DOHH2 (cell line): Measurements from ENCODE around the gene DPP6.

Experiments
- H3F3A ChIP-seq: fragments of 200-600 bp; sonication (generic), shearing (Covaris generic); 2 replicates; pipeline ENCODE4 v1.6.0; 2016; ENCODE audit warnings: antibody characterized with exemption, mild to moderate bottlenecking; ENCODE audit not compliant: control insufficient read depth, insufficient read depth
- H3K27ac ChIP-seq: fragments of 200-600 bp; sonication (generic); 2 replicates; pipeline ENCODE4 v1.5.1; 2014; ENCODE audit warnings: low read depth, mild to moderate bottlenecking, low read length, moderate library complexity
- H3K27me3 ChIP-seq: fragments of 200-600 bp; sonication (generic); 2 replicates; pipeline ENCODE4 v1.6.1; 2014; ENCODE audit warnings: mild to moderate bottlenecking, low read length, mixed read lengths; ENCODE audit not compliant: control insufficient read depth
- H3K36me3 ChIP-seq: fragments of 200-600 bp; sonication (generic); 2 replicates; pipeline ENCODE4 v1.6.1; 2014; ENCODE audit warnings: mild to moderate bottlenecking, low read length, moderate library complexity, mixed read lengths; ENCODE audit not compliant: control insufficient read depth
- H3K4me1 ChIP-seq: fragments of 200-600 bp; sonication (generic); 2 replicates; pipeline ENCODE4 v1.6.1; 2014; ENCODE audit warnings: mild to moderate bottlenecking, low read length, mixed read lengths; ENCODE audit not compliant: control insufficient read depth
- H3K4me2 ChIP-seq: fragments of 200-600 bp; sonication (generic); 2 replicates; pipeline ENCODE4 v1.6.0; 2014; ENCODE audit warnings: mild to moderate bottlenecking, low read length, moderate library complexity
- H3K4me3 ChIP-seq: fragments of 200-600 bp; sonication (generic); 2 replicates; pipeline ENCODE4 v1.5.1; 2014; ENCODE audit warnings: mild to moderate bottlenecking, low read length, mixed read lengths
- H3K79me2 ChIP-seq: fragments of 200-600 bp; sonication (generic); 2 replicates; pipeline ENCODE4 v1.6.1; 2014; ENCODE audit warnings: mild to moderate bottlenecking, low read length, mixed read lengths; ENCODE audit not compliant: control insufficient read depth
- H3K9me2 ChIP-seq: fragments of 200-600 bp; sonication (generic); replicated peaks from 2 replicates; pipeline ENCODE4 v1.6.1; 2014; ENCODE audit warnings: mild to moderate bottlenecking, low read length, mixed read lengths; ENCODE audit not compliant: control insufficient read depth
- H3K9me3 ChIP-seq: fragments of 200-600 bp; sonication (generic); 2 replicates; pipeline ENCODE4 v1.6.1; 2014; ENCODE audit warnings: antibody characterized with exemption, low read length, mixed read lengths; ENCODE audit not compliant: control insufficient read depth, insufficient read depth
- H4K20me1 ChIP-seq: fragments of 200-600 bp; sonication (generic); 2 replicates; pipeline ENCODE4 v1.6.0; 2014; ENCODE audit warnings: low read depth, mild to moderate bottlenecking, antibody characterized with exemption, low read length, moderate library complexity; ENCODE audit not compliant: control insufficient read depth, insufficient read depth
- CTCF ChIP-seq: fragments of 200-600 bp; sonication (generic); IDR thresholded peaks from one replicate; pipeline ENCODE4 v1.5.1; 2014; ENCODE audit warnings: antibody characterized with exemption, mild to moderate bottlenecking, low read depth, low read length; ENCODE audit not compliant: poor library complexity, severe bottlenecking
- EZH2phosphoT487 ChIP-seq: fragments of 200-600 bp; sonication (generic); IDR thresholded peaks from 2 replicates; pipeline ENCODE4 v1.6.1; 2017; ENCODE audit warnings: borderline replicate concordance, mild to moderate bottlenecking, antibody characterized with exemption, low read length, moderate library complexity, mixed read lengths

DPP6 gene

GRCh38 chr7:154427533-154427932, 375.3 kb downstream of the DPP6 start:
- Histone ChIP-seq H3K36me3 (no peaks in the 10 kb centered on the region), H3K79me2 (no peaks in the 10 kb centered on the region), H3K27ac (no peak overlapping the region), H3K4me2 (no peak overlapping the region), H4K20me1 (no peaks in the 10 kb centered on the region), H3K9me2 (no peaks in the 10 kb centered on the region), H3F3A (no peaks in the 10 kb centered on the region), H3K9me3 (no peaks in the 10 kb centered on the region; the same call in 1 of the 2 replicates), H3K4me1 (no peaks in the 10 kb centered on the region), H3K4me3 (no peak overlapping the region), H3K27me3 (no peaks in the 10 kb centered on the region)
- TF ChIP-seq CTCF (no peak), EZH2phosphoT487 (no peak)

GRCh38 chr7:154429666-154430404, 377.6 kb downstream of the DPP6 start:
- H3K27me3 ChIP-seq, result no peaks in the 10 kb centered on the region
- no peaks in the 10 kb centered on the region for H3K9me2 ChIP-seq
- H3K27ac ChIP-seq, result no peak overlapping the region
- H3F3A ChIP-seq, result no peaks in the 10 kb centered on the region
- H3K36me3 ChIP-seq, result no peaks in the 10 kb centered on the region
- H4K20me1 ChIP-seq, result no peaks in the 10 kb centered on the region
- no peak overlapping the region for H3K4me3 ChIP-seq
- H3K4me1 ChIP-seq, result no peaks in the 10 kb centered on the region
- no peak overlapping the region for H3K4me2 ChIP-seq
- H3K9me3 ChIP-seq, result no peaks in the 10 kb centered on the region; the same call in 1 of the 2 replicates
- no peak for TF ChIP-seq CTCF
- TF ChIP-seq EZH2phosphoT487, result no peak
- no peaks in the 10 kb centered on the region for H3K79me2 ChIP-seq

GRCh38 chr7:154430640-154431039, 378.4 kb downstream of the DPP6 start:
- no peak overlapping the region for H3K27ac ChIP-seq

More at GRCh38 chr7:154430640-154431039, 378.4 kb downstream of the DPP6 start:
- no peaks in the 10 kb centered on the region for H3K27me3 ChIP-seq
- no peaks in the 10 kb centered on the region for H3K36me3 ChIP-seq
- no peaks in the 10 kb centered on the region for H3K4me1 ChIP-seq
- no peaks in the 10 kb centered on the region for H4K20me1 ChIP-seq
- no peaks in the 10 kb centered on the region for H3F3A ChIP-seq
- H3K4me3 ChIP-seq, result no peak overlapping the region
- TF ChIP-seq EZH2phosphoT487 (no peak), CTCF (no peak)
- no peaks in the 10 kb centered on the region; the same call in 1 of the 2 replicates for H3K9me3 ChIP-seq
- no peaks in the 10 kb centered on the region for H3K79me2 ChIP-seq
- H3K9me2 ChIP-seq, result no peaks in the 10 kb centered on the region
- H3K4me2 ChIP-seq, result no peak overlapping the region
